OCI-LY3 (cell line): ENCODE data around the gene AGBL1.

ENCODE experiments used
- H2AFZ ChIP-seq: fragments of 200-600, 300-600 bp; shearing (Covaris generic); 2 replicates; pipeline ENCODE4 v1.6.0; 2014; ENCODE audit warnings: antibody characterized with exemption, low read depth, low read length
- H3K27ac ChIP-seq: fragments of 200-600, 300-600 bp; sonication (generic); 2 replicates; pipeline ENCODE4 v1.5.1; 2014; ENCODE audit warnings: mild to moderate bottlenecking, low read length, moderate library complexity, mixed read lengths
- H3K27me3 ChIP-seq: fragments of 200-600, 300-600 bp; sonication (generic); 2 replicates; pipeline ENCODE4 v1.6.1; 2014; ENCODE audit warnings: low read depth, low read length, mixed read lengths
- H3K36me3 ChIP-seq: fragments of 200-600, 300-600 bp; sonication (generic); replicated peaks from 2 replicates; pipeline ENCODE3; 2014; ENCODE audit warnings: low read depth, low read length, mixed read lengths
- H3K4me1 ChIP-seq: fragments of 300-600, 200-600 bp; sonication (generic); 2 replicates; pipeline ENCODE4 v1.6.1; 2014; ENCODE audit warnings: low read length, mixed read lengths
- H3K4me2 ChIP-seq: fragments of 200-600, 300-600 bp; sonication (generic); 2 replicates; pipeline ENCODE4 v1.6.1; 2014; ENCODE audit warnings: low read length, mixed read lengths
- H3K4me3 ChIP-seq: fragments of 300-600, 200-600 bp; sonication (generic); 2 replicates; pipeline ENCODE4 v1.5.1; 2014; ENCODE audit warnings: antibody characterized with exemption, mild to moderate bottlenecking, low read length, moderate library complexity
- H3K79me2 ChIP-seq: fragments of 300-600, 200-600 bp; shearing (Covaris generic); 2 replicates; pipeline ENCODE4 v1.6.1; 2014; ENCODE audit warnings: mild to moderate bottlenecking, low read length, mixed read lengths
- H3K9ac ChIP-seq: fragments of 300-600, 200-600 bp; shearing (Covaris generic); 2 replicates; pipeline ENCODE4 v1.6.0; 2014; ENCODE audit warnings: mild to moderate bottlenecking, low read length, moderate library complexity
- H3K9me3 ChIP-seq: fragments of 200-600, 300-600 bp; shearing (Covaris generic); 2 replicates; pipeline ENCODE4 v1.6.1; 2014; ENCODE audit warnings: low read length, mixed read lengths; ENCODE audit not compliant: insufficient read depth
- H4K20me1 ChIP-seq: fragments of 200-600, 300-600 bp; sonication (generic); 2 replicates; pipeline ENCODE4 v1.6.1; 2016; ENCODE audit warnings: low read length, mixed read lengths; ENCODE audit not compliant: insufficient read depth
- CTCF ChIP-seq: fragments of 200-600, 300-600 bp; sonication (generic); IDR thresholded peaks from 2 replicates; pipeline ENCODE4 v1.5.1; 2014; ENCODE audit warnings: antibody characterized with exemption, low read length, low read depth
- EZH2phosphoT487 ChIP-seq: fragments of 200-600 bp; shearing (Covaris generic); IDR thresholded peaks from 2 replicates; pipeline ENCODE4 v1.6.1; 2018; ENCODE audit warnings: antibody characterized with exemption, mixed run types, low read depth

Gene AGBL1

DNA sequence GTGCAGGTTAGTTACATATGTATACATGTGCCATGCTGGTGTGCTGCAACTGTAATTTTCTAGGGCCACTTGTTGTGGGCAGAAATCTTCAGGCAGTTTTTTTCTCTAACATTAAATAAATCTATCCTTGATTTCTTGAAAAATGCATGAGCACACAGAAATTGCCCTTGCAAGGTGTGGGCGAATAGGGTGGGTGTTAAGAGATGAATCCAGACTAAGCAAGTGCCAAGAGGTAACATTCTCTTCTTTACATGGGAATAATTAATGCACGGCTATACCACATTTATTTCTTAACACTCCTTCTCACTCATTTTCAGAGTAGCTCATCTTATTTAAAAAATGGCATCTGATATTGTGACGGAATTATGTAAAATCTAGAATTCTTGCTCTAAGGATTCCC lies 719.6 kb downstream of the AGBL1 start:
- no peak overlapping the region for H3K4me3 ChIP-seq
- H3K27ac ChIP-seq = no peak overlapping the region
- TF ChIP-seq CTCF (no peak), EZH2phosphoT487 (no peak)
- H3K27me3 ChIP-seq = no peaks in the 10 kb centered on the region
- H4K20me1 ChIP-seq = no peaks in the 10 kb centered on the region
- no peak overlapping the region for H2AFZ ChIP-seq
- H3K4me2 ChIP-seq = no peak overlapping the region
- no peaks in the 10 kb centered on the region for H3K4me1 ChIP-seq
- no peaks in the 10 kb centered on the region for H3K9me3 ChIP-seq
- H3K9ac ChIP-seq = no peak overlapping the region
- no peaks in the 10 kb centered on the region for H3K79me2 ChIP-seq
- H3K36me3 ChIP-seq = no peaks in the 10 kb centered on the region

DNA sequence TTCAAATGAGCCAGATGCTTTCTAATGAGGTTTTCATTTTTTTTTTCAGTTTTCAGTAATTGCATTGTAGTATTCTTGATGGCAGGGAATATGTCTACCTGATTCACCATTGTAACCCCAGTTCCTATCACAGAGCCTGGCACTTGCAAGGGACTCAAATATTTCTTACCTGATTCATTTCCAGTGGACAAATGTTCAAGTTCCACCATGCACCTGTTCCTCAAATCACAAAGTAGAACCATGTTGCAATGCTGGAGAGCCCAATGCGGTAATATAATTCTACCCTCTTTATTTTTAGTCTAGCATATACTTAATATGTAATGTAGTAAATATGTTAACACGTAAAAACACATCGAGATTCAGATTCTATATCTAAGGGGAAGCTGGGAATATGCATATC lies 722.6 kb downstream of the AGBL1 start:
- Histone ChIP-seq H3K4me2 (no peak overlapping the region), H3K9ac (no peak overlapping the region), H3K27me3 (no peaks in the 10 kb centered on the region), H3K4me3 (no peak overlapping the region), H3K4me1 (no peaks in the 10 kb centered on the region), H3K27ac (no peak overlapping the region), H2AFZ (no peak overlapping the region), H3K36me3 (no peaks in the 10 kb centered on the region), H3K9me3 (no peaks in the 10 kb centered on the region), H4K20me1 (no peaks in the 10 kb centered on the region), H3K79me2 (no peaks in the 10 kb centered on the region)
- no peak for TF ChIP-seq EZH2phosphoT487
- no peak for TF ChIP-seq CTCF

GRCh38 chr15:86804406-86804805 lies 724.7 kb downstream of the AGBL1 start:
- Histone ChIP-seq H3K4me1 (no peaks in the 10 kb centered on the region), H3K4me3 (no peak overlapping the region), H3K36me3 (no peaks in the 10 kb centered on the region), H3K4me2 (no peak overlapping the region), H3K79me2 (no peaks in the 10 kb centered on the region), H3K9me3 (no peaks in the 10 kb centered on the region), H2AFZ (no peak overlapping the region), H4K20me1 (no peaks in the 10 kb centered on the region), H3K9ac (no peak overlapping the region), H3K27me3 (no peaks in the 10 kb centered on the region), H3K27ac (no peak overlapping the region)
- TF ChIP-seq EZH2phosphoT487 (no peak), CTCF (no peak)

- H3K36me3 ChIP-seq = no peaks in the 10 kb centered on the region
- no peak overlapping the region for H3K9ac ChIP-seq
- no peak overlapping the region for H2AFZ ChIP-seq
- no peak for TF ChIP-seq EZH2phosphoT487
- no peak for TF ChIP-seq CTCF
- H3K9me3 ChIP-seq = no peaks in the 10 kb centered on the region
- H3K4me2 ChIP-seq = no peak overlapping the region
- H4K20me1 ChIP-seq = no peaks in the 10 kb centered on the region
- no peaks in the 10 kb centered on the region for H3K27me3 ChIP-seq
- no peaks in the 10 kb centered on the region for H3K79me2 ChIP-seq
- no peak overlapping the region for H3K27ac ChIP-seq
- H3K4me3 ChIP-seq = no peak overlapping the region
- no peaks in the 10 kb centered on the region for H3K4me1 ChIP-seq
These were observed 730.7 kb downstream of the AGBL1 start for GRCh38 chr15:86810329-86810728.
